Stimulated activated naive CD4-positive, alpha-beta T cell (primary cell): ENCODE data around the gene ARF3.

Experiments used
- DNase-seq, 6 experiments: peaks; one replicate each; lab custom pipeline; 2025; lab: John Stamatoyannopoulos, UW

Gene ARF3

DNA sequence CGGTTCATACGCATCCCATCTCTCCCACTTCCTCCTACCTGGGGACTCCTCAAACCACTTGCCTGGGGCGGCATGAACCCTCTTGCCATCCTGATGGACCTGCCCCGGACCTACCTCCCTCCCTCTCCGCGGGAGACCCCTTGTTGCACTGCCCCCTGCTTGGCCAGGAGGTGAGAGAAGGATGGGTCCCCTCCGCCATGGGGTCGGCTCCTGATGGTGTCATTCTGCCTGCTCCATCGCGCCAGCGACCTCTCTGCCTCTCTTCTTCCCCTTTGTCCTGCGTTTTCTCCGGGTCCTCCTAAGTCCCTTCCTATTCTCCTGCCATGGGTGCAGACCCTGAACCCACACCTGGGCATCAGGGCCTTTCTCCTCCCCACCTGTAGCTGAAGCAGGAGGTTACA is 24.5 kb upstream of the ARF3 start:
- no peak for DNase-seq

GRCh38 chr12:48980953-48981756 is 23.9 kb upstream of the ARF3 start:
- DNase-seq = peak; percentile 43 to 67 (median 59)

DNA sequence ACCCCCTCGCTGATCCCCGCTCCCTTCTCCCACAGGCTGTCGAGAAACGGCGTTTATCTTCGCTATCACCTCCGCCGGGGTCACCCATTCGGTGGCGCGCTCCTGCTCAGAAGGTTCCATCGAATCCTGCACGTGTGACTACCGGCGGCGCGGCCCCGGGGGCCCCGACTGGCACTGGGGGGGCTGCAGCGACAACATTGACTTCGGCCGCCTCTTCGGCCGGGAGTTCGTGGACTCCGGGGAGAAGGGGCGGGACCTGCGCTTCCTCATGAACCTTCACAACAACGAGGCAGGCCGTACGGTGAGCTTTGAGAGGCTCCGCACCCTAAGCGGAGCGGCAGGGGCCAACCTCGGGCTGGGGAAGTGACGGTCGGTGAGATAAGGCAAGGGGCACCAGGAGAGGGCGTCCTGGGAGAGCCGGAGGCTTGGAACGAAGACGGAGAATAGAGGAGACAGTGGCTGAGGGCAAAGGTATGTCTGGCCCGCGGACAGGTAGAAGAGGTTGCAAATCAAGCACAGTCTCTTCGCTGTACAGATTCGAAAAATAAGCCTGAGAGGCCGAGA is 23.2 kb upstream of the ARF3 start:
- peak in 4 of 6 experiments; percentile 16 to 66 (median 30) for DNase-seq

DNA sequence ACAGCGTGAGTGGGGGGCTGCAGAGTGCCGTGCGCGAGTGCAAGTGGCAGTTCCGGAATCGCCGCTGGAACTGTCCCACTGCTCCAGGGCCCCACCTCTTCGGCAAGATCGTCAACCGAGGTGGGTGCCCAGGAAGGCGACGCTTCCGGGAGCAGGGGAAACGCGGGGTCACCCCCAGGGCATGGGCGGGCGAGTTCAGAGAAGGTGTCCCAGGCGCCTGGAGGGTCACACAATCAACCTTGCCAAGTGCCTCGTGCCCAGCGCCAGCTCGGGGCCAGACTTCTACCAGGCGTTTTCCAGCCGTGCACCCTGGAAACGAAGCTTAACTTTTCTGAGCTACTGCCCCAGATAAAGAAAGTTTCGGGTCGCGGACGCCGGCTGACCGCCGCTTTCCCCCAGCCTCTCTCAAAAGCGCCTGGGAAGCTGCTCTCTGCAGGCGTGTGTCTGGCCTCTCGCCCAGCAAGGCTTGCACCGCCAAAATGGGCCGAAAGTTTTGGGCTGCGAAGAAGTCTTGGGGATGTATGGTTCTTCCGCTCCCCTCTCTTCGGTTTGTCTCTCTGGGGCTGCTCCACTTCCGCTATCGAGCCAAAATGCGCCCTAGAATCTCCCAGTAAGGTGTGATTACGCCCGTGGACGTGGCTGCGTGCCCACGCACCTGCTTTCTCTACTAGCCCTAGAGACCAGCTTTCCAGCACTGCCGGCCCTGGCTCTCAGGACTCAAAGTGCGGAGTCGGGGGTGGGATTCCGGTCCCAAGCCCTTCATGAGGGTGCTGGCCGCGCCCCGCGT is 22.5 kb upstream of the ARF3 start:
- peak in 5 of 6 experiments; percentile 21 to 66 (median 35) for DNase-seq

DNA sequence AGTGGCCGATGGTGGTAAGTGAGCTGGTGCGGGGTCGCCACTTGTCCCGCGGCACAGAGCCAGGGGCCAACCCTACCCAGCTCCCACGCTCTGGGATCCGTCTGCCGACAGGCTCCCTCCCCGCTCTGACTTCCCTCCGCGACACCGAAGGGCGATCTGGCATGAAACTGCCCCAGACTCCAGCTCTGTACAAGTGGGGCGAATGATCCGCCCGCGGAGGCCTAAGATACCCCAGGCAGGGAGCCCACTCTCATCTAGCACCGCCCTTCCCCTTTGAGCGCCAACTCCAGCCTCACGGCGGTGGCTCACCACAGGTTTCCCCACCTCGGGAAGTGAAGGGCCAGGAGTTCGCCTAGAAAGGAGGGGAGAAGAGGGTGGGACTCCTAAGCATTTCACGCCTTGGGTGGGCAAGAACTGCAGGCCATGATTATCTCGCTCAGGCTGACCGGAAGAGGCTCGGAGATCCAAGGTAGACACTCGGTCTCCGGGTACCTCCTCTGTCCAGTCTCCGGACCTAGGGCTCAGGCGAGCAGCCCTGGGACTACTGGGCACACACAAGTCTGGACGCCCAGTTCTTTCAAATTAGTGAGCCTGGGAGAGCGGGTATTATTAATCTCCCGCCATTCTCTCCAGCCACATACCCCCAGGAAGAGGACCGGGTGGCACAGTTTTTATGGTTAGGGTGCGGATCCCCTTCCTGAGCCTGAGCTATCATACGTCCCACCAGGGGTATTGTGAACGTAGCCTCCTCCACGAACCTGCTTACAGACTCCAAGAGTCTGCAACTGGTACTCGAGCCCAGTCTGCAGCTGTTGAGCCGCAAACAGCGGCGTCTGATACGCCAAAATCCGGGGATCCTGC is 21.7 kb upstream of the ARF3 start:
- peak in 2 of 6 experiments; percentile 35 to 46 for DNase-seq

GRCh38 chr12:48978291-48978740 is 21.0 kb upstream of the ARF3 start, which contains the start of gene WNT1:
Gene WNT1, plus strand, starts transcription at chr12:48978322. Its CDS starts 329 bp downstream, at chr12:48978651.
- peak in 1 of 6 experiments; percentile 48 for DNase-seq

- peak; percentile 35 to 77 (median 70) for DNase-seq
These were observed 20.3 kb upstream of the ARF3 start for GRCh38 chr12:48977290-48978281.

- DNase-seq = peak in 3 of 6 experiments; percentile 13 to 21 (median 19)
These were observed 16.8 kb upstream of the ARF3 start for GRCh38 chr12:48973941-48974673.

DNA sequence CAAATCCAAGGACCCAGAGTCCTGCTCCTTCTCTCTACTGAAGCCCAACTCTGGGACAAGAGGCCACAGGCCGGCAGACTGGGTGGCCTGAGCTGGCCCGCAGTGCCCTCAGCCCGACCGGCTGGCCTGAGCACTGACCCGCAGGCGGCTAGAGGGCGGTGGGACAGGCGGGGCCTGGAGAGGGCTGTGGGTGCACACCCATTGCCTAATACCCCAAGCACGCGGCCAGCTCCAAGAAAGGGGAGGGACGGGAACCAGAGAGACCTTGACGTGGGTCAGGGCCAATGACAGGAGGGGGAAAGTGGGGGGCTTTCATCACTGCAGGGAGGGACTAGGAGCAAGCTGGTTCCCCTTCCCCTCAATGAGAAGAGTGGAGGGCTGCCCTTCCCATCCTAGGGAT is 16.2 kb upstream of the ARF3 start:
- DNase-seq = no peak

DNA sequence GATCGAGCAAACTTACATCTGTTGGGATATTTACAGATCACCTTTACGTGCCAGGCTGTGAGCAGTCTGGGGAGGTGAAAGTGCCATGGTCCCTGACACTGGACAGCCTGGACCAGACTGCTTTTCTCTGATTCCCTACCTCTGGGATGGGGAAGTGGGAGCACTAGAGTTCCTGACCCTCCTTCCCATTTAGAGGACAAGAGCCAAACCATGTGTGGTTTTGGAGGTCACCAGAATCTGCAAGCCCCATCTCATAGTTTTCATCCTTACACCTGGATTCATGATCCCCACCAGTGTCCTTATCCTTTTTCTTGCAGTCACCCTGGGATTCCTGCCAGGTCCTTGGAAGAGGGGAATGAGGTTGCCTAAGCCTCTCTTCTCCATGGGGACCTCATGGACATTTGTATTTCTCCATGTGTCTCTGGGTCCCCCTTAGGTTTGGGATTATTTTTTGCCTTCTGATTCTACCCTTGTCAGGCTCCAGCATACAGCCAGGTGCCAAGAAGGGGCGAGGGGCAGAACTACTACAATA is 15.7 kb upstream of the ARF3 start:
- no peak for DNase-seq

- no peak for DNase-seq
These were observed 15.1 kb upstream of the ARF3 start for GRCh38 chr12:48972213-48972951.

GRCh38 chr12:48970702-48971334 is 13.5 kb upstream of the ARF3 start:
- no peak for DNase-seq

- peak in 4 of 6 experiments; percentile 25 to 42 (median 36) for DNase-seq
These were observed 12.8 kb upstream of the ARF3 start for GRCh38 chr12:48969833-48970701.

GRCh38 chr12:48969160-48969771 is 12.0 kb upstream of the ARF3 start:
- DNase-seq = no peak

DNA sequence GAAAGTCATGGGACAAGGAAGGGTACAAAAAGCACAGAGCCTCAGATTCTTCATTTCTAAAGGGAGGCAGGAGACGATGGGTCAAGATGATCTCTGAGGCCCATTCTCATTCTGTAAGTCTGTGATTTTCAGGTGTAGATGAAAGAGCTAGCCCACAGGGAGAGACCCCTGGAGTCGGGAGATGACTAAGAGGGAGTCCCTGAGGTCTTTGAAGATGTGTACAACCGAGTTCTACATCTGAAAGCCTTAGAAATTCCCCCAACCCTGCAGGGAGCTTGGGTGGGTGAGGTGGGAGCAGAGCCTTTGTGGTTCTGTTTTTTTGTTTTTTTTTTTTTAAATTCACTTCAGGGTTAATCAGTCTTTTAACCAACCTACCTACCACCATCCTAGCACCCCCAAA is 11.2 kb upstream of the ARF3 start:
- no peak for DNase-seq

- no peak for DNase-seq
These were observed 10.7 kb upstream of the ARF3 start for GRCh38 chr12:48967991-48968390.
